Camera-type eye (tissue), 1 donor: ENCODE results near the gene HTR3B. TPM values are rescaled to one million over a fixed set of nuclear protein-coding genes. Genes with fewer than 3 reads are reported as not detected.

Experiments used
- total RNA-seq: library from RNA; depleted of rRNA; stranded (reverse); fragments of >200 nt; gene quantifications from one replicate; pipeline ENCODE4 v1.2.3, GENCODE V29; 2014

HTR3B gene
- not detected for total RNA-seq

DNA sequence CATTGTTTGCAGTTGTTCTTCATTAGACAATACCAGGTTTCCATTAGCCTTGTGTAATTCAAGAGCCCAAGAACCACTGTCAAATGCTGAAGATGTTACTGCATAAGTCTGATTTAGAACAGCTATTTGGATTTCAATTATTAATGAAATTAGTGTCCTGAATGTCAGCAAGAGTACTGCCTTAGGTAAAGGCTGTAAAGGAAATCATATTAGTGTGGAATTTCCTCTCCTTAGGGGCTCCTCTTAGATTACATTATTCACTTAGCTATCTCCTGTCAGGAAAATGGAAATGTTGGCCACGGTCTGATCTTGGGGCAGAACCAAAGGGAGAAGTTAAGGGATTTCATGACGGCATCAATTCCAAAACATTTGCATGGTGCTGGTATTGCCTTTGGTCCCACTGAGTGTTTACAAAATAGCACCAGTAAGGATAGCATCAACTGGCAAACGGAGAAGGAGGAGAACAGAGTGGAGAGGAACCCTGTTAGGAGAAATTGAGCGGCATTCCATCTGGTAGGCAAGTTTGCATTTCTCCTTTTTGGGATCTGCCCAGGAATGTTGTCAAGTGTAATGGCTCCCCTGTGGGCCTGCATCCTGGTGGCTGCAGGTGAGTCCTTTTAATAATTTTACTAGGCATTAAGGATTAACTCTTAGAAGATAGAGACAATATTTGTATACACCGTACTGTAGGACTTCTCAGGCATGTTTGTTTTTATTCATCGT lies at the start of gene HTR3B:
TSS of gene HTR3B (plus strand) at position 418 of the 723 bp plus-strand sequence. CDS start at position 556, 138 bp downstream.

GRCh38 chr11:113875234-113876073 lies 29.1 kb upstream of the HTR3B start, which contains the start of gene USP28:
USP28 (minus strand) TSS chr11:113875572; CDS start chr11:113875501, 71 bp downstream.

DNA sequence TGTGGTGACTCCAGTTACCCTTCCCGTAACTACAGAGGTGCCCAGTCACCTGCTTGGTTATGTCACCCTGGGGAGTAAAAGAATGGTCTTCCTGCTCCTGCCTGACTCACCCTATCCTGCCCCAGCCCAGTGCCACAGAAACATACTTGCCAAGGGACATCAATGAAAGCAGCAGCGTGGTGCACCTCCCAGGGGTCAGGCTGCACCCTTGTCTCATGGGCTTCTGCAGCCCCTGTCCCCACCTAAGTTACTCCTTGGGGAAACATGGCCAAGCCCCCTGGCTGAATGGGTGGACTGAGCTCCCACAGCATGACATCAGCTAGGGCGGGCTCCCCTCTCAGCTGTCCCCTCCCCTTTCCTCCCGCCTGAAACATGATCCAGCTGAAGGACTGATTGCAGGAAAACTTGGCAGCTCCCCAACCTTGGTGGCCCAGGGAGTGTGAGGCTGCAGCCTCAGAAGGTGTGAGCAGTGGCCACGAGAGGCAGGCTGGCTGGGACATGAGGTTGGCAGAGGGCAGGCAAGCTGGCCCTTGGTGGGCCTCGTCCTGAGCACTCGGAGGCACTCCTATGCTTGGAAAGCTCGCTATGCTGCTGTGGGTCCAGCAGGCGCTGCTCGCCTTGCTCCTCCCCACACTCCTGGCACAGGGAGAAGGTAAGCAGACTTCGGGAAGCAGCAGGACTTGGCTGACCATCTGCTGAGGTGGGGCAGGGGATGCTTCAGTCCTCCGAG lies 70.3 kb downstream of the HTR3B start, which contains the start of gene HTR3A:
TSS of gene HTR3A (plus strand) at position 368 of the 730 bp plus-strand sequence. CDS start at position 586, 218 bp downstream.

Other genes with a start within 250 kb of the HTR3B start
- 5.1 TPM for gene TMPRSS5, start 198.5 kb upstream of the HTR3B start, total RNA-seq
- gene ZW10, start 131.1 kb upstream of the HTR3B start, total RNA-seq, result 25.2 TPM
- not detected for gene CLDN25, start 125.0 kb upstream of the HTR3B start, total RNA-seq
- gene USP28, start 29.2 kb upstream of the HTR3B start, total RNA-seq, result 62.9 TPM
- gene HTR3A, start 70.3 kb downstream of the HTR3B start, total RNA-seq, result 0.16 TPM
- 26.2 TPM for gene ZBTB16, start 154.9 kb downstream of the HTR3B start, total RNA-seq